GM18951 (cell line): ENCODE results near the gene TEX35.
"Not testable (repeated sequence)": the region's sequence is repeated elsewhere in the genome, so short reads cannot be mapped to it uniquely, and the experiment has no call there.

Experiments used
- POLR2A ChIP-seq: IDR thresholded peaks from 4 replicates; pipeline ENCODE4 v1.6.1; 2011; ENCODE audit warnings: mild to moderate bottlenecking; ENCODE audit not compliant: insufficient read length, insufficient read depth; ENCODE audit errors: extremely low read depth
- in situ Hi-C: fragments of 300-500 bp; cut with MboI; formaldehyde crosslinking; loops from one replicate; pipeline ENCODE4 v1.12.0; 2022; ENCODE audit warnings: low sequenced_read_pairs, mixed read lengths, inconsistent platforms; ENCODE audit not compliant: unreplicated experiment

TEX35 gene

DNA sequence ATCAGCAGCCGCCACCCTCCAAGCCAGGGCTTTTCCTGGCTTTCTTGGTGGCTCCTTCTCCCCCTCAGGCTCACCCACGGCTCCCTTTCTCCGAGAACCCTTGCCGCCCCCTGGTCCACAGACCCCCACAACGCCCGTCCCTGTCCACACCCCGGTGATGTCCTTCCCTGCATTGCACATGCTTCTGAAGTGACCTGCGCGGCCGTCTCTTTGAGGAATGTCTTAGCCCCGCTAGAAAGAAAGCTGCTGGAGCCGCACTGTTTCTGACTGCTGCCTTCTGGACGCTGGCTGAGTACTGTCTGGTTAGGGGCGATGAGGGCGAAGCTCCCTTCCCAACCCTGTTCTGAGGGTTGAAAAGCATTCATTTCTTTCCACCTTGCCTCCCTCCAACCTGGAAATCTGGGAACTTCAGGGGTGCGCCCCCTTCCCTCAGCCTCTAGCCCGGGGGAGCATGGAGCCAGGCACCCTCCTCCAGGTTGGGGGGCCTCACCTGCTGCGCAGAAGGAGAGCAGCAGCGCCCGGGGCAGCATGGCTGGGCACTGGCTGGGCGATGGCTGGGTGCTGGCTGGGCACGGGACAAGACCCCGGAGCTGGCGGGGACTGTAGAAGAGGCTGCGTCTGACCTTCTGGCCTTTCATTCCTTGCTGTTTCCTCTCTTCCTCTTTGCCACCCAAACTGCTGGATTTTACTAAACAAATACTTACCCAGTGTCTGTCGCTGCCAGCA lies 16.3 kb upstream of the TEX35 start, which contains the start of gene CLEC20A:
CLEC20A (minus strand) TSS at position 555 of the 726 bp plus-strand sequence; CDS start at position 530, 25 bp downstream.
- no peak for TF ChIP-seq POLR2A
- in situ Hi-C loops = loop anchor here (10.0 kb wide), 1 partner anchor 202 kb away; no protein-coding TSS in a partner anchor

DNA sequence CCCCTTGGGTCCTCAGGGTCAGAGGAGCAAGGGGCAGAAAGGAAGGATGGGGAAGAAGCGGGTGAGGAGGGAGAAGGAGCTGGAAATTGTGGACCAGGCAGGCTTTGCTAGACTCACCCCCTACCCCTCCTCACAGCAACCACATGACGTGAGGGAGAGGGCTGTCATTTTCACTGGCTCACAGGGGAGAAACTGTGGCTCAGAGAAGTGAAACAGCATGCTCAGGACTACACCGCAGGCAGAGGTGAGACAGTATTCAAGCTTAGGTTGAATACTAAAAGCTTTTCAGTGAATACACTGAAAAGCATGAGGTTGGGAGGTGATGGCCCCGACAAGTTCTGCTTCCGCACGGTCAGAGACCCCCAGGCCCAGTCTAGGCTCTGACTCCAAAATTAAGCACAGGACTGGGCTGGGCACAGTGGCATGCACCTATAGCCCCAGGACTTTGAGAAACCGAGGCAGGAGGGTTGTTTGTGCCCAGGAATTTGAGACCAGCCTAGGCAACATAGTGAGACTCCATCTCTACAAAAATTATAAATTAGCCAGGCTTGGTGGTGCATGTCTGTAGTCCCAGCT lies 14.9 kb upstream of the TEX35 start:
- no peak for TF ChIP-seq POLR2A
- in situ Hi-C loops = loop anchor here (10.0 kb wide), 1 partner anchor 203 kb away; no protein-coding TSS in a partner anchor

- TF ChIP-seq POLR2A = no peak
- in situ Hi-C loops = loop anchor here (10.0 kb wide), 1 partner anchor 204 kb away; no protein-coding TSS in a partner anchor
These were observed 13.8 kb upstream of the TEX35 start for GRCh38 chr1:178498896-178499675.

DNA sequence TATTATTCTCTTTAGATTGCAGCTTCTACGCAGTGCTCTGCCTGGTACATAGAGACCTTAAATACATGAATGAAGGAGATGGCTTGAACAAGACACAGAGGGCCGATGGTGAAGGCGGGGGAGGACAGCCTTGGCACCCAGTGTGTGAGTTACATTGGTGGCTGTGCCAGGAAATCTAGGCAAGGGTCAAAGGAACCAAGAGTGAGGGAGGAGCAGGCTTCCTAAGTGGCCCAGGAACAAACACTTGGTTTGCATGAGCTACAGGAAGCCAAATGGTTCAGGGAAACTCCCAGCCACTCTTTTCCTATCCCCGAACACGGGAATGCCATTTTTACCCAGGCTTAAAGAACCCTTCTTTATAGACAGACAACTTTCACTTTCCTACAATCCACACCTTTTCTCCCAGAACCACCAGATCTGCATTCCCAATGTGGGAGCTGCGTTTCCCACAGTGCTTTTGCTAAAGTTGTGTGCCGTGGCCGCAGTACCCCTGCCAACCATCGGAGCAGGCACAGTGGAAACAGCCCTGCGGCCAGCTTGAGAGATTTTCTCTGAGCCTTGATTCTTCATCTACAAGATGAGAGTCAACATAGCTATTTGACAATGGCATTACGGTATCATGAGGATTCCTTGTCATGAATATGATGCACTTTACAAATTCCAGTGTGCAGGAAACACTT lies 12.7 kb upstream of the TEX35 start:
- in situ Hi-C loops = no loop called here
- no peak for TF ChIP-seq POLR2A

DNA sequence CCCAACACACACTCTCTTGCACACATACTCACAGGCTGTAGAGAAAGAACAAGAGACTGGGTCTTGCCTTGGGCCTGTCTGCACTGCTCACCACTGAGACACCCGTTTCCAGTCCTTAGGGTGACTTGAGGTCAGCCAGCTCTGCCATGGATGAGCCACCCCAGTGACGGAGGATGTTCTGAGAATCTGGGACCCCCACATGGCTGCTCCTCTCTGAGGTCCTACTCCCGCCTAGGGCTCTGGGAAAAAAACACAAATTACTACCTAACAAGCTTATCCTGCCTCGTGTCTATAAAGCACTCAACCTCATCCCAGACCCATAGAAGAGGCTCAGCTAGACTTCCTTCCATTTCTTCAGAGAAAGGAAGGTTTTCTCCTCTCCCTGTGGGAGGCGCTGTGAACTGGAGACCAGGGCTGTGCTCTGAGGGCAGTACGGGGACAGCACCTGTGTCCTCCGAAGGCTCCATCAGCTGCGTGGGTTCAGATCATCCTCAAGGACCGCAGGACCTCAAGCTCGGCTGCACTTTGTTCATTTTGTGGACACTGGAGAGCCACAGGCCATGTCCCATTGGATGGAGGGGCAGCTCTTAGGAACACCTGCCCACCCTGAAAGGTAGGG lies 11.9 kb upstream of the TEX35 start:
- TF ChIP-seq POLR2A = no peak
- in situ Hi-C loops = no loop called here

GRCh38 chr1:178501705-178502329 lies 11.1 kb upstream of the TEX35 start:
- no peak for TF ChIP-seq POLR2A
- in situ Hi-C loops = no loop called here

DNA sequence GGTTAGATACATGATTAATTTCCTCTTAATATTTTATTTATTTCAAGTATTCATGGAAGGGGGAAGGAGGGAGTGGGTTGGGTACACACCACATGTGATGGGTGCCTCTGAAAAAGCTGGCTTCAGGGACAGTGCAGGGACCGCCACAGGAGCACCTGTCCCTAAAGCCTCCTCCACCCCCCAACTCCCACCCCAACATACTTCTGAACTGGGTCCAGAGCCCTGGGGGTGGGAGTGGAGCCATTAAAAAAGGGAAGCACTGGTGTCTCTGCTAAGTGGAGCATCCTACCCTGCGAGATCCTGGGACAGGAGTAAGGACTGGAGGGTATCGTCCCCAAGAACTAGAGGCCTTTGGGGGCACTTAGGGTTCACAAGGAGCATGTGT lies 10.6 kb upstream of the TEX35 start:
- no peak for TF ChIP-seq POLR2A
- in situ Hi-C loops = no loop called here

DNA sequence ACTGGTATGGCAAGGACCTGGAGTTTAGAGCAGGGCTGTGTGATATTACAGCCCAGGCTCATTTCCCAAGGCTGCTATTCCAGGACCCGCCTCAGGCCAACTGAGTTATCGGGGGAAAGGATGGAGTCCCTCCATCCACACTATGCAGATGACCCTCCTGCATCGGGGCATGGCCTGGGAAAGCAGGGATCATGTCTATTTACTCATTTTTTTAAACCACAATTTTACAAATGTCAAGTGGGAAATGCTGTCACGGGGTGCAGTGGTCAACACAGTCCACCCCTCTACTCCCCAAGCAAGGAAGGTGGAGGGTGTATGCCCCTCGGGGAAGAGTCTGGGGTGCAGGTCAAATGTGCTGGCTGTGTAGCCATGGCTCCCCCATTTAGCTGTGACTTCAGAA lies 10.1 kb upstream of the TEX35 start:
- in situ Hi-C loops = no loop called here
- TF ChIP-seq POLR2A = no peak

DNA sequence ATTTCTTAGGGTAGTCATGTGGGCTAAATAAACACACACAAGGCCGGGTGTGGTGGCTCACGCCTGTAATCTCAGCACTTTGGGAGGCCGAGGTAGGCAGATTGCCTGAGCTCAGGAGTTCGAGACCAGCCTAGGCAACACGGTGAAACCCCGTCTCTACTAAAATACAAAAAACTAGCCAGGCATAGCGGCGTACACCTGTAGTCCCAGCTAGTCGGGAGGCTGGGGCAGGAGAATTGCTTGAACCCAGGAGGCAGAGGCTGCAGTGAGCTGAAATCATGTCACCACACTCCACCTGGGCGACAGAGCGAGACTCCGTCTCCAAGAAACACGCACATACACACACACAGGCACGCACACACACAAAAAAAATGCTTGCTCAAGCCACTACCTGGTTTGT lies 9.6 kb upstream of the TEX35 start:
- in situ Hi-C loops = not testable (repeated sequence)

GRCh38 chr1:178503849-178504248 lies 9.1 kb upstream of the TEX35 start:
- in situ Hi-C loops = no loop called here
- no peak for TF ChIP-seq POLR2A

DNA sequence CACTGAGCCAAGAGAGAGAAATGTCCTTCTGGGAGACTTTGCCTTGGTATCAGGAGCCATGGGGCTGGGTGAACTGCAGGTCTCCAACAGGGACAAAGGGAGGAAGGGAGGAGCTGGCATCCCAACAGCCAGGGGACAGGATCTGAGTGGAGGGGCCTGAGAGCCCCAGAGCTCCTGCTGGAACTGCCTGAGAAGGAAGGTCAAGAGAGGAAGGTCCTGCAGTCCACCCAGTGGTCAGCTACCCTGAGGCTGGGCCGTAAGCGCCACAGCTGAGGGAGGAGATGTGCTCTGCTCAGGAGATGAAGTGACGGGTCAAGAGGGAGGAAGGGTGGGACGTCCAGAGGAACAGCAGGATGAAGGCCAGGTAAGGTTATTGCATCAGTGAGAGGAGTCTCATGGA lies 8.6 kb upstream of the TEX35 start:
- in situ Hi-C loops = no loop called here
- no peak for TF ChIP-seq POLR2A

DNA sequence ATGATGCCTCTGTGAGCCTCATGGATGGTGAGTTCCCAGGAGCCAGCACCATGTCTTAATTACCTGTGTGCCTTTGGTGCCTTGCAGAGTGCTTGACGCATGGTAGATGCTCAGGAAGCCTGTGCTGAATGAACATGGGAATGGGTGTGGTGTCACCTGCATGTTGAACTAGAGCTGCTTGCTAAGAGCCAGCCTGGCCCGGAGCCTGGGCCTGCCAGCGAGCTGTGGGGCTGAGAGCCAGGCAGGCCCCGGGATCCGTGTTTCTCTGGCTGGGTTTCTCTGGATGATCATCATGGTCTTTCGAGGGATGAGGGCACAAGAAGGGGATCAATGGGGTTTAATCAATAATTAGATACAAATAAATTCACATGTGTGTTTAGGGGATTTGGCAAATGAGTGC lies 6.7 kb upstream of the TEX35 start:
- in situ Hi-C loops = no loop called here
- TF ChIP-seq POLR2A = no peak
